Measurements from ENCODE around the gene FRMD4A. TPM values are rescaled to one million over a fixed set of nuclear protein-coding genes. Genes with fewer than 3 reads are reported as not detected.

FRMD4A gene
- total RNA-seq, 1 experiment from 2014 or later = 18.3 TPM

DNA sequence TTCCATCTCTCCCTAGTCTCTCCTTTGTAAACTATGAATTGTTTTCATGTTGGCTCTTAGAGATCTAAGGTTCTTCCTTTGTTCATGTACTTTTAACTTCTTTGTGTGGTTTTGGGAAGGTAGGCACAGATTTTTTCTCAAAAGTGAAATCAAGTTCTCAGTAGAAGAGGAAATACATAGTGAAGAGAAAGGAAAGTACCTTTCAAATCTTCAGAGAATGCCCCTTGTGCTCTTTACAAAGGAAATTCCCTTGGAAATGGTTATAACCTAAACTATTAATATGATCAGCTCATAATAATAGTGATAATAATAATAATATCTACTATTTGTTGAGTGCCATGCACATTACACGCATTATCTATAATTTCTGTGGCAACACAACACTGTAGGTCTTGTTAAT lies 425.4 kb downstream of the FRMD4A start:
- no peak for DNase-seq
- no peaks in the 10 kb centered on the region for H3K9me3 ChIP-seq (ENCODE audit: insufficient read depth, low read depth)
- ChIA-PET POLR2A (ENCODE audit: unreplicated experiment) (no interaction called here), CTCF (no interaction called here)
- no peaks in the 10 kb centered on the region for H3K27me3 ChIP-seq (ENCODE audit: insufficient read depth, low read depth)
- no peak overlapping the region for H2AFZ ChIP-seq
- H3K9me2 ChIP-seq (ENCODE audit: insufficient read depth) = no peaks in the 10 kb centered on the region; the same call in 1 of the 2 replicates
- H3K27ac ChIP-seq = no peak overlapping the region
- no peaks in the 10 kb centered on the region for H4K20me1 ChIP-seq (ENCODE audit: insufficient read depth)
- H3K36me3 ChIP-seq (ENCODE audit: low read depth) = no peaks in the 10 kb centered on the region
- no peaks in the 10 kb centered on the region for H3K4me1 ChIP-seq (replicated peaks; ENCODE audit: insufficient read depth)
- intact Hi-C loops (cut with micrococcal nuclease; ENCODE audit: unreplicated experiment) = no loop called here
- no peaks in the 10 kb centered on the region for H3F3A ChIP-seq (ENCODE audit: insufficient read depth, low read depth)
- BruUV-seq (replicated peaks) = no TSS peak
- H3K4me2 ChIP-seq = no peak overlapping the region
- no peak overlapping the region for H3K4me3 ChIP-seq
- TF ChIP-seq, protein P1, sequence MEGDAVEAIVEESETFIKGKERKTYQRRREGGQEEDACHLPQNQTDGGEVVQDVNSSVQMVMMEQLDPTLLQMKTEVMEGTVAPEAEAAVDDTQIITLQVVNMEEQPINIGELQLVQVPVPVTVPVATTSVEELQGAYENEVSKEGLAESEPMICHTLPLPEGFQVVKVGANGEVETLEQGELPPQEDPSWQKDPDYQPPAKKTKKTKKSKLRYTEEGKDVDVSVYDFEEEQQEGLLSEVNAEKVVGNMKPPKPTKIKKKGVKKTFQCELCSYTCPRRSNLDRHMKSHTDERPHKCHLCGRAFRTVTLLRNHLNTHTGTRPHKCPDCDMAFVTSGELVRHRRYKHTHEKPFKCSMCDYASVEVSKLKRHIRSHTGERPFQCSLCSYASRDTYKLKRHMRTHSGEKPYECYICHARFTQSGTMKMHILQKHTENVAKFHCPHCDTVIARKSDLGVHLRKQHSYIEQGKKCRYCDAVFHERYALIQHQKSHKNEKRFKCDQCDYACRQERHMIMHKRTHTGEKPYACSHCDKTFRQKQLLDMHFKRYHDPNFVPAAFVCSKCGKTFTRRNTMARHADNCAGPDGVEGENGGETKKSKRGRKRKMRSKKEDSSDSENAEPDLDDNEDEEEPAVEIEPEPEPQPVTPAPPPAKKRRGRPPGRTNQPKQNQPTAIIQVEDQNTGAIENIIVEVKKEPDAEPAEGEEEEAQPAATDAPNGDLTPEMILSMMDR (conservative IDR thresholded peaks at IDR 0.05) = no peak
- TF ChIP-seq EZH2 (IDR thresholded peaks at IDR 0.05; ENCODE audit: low read depth) = no peak
- no peaks in the 10 kb centered on the region for H3K79me2 ChIP-seq (ENCODE audit: low read depth)

DNA sequence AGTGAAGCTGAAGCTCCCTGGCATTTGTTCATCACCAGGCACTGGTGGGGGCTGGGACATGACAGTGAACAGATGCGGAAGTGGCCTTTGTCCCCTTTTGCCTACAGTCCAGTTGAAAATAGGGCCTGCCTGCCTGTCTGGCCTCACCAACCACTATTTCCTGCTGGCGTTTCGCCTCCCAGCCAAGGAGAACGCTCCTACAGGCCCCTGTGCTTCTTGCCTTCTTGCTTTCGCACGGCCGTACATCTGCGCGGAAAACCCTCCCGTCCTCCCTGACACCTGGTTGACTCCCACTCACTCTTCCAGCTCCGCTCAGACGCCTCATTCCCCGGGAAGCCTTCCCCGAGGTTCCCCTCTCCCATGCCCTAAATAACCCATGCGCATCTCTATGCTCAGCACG lies 426.7 kb downstream of the FRMD4A start:
- Histone ChIP-seq H4K20me1 (ENCODE audit: insufficient read depth) (no peaks in the 10 kb centered on the region), H3K36me3 (ENCODE audit: low read depth) (no peaks in the 10 kb centered on the region), H3K9me3 (ENCODE audit: insufficient read depth, low read depth) (no peaks in the 10 kb centered on the region), H3K9me2 (ENCODE audit: insufficient read depth) (no peaks in the 10 kb centered on the region; the same call in 1 of the 2 replicates), H3K4me2 (no peak overlapping the region), H3K27ac (no peak overlapping the region), H2AFZ (no peak overlapping the region), H3K27me3 (ENCODE audit: insufficient read depth, low read depth) (no peaks in the 10 kb centered on the region), H3K4me3 (no peak overlapping the region), H3F3A (ENCODE audit: insufficient read depth, low read depth) (no peaks in the 10 kb centered on the region), H3K79me2 (ENCODE audit: low read depth) (no peaks in the 10 kb centered on the region), H3K4me1 (replicated peaks; ENCODE audit: insufficient read depth) (no peaks in the 10 kb centered on the region)
- intact Hi-C loops (cut with micrococcal nuclease; ENCODE audit: unreplicated experiment) = no loop called here
- no peak for TF ChIP-seq EZH2 (IDR thresholded peaks at IDR 0.05; ENCODE audit: low read depth)
- TF ChIP-seq, protein P1 (conservative IDR thresholded peaks at IDR 0.05) = no peak
- no TSS peak for BruUV-seq (replicated peaks)
- ChIA-PET CTCF (no interaction called here), POLR2A (ENCODE audit: unreplicated experiment) (no interaction called here)
- DNase-seq = no peak

- POLR2A ChIA-PET (ENCODE audit: unreplicated experiment) = no interaction called here
- Histone ChIP-seq H3K36me3 (ENCODE audit: low read depth) (no peaks in the 10 kb centered on the region), H3F3A (ENCODE audit: insufficient read depth, low read depth) (no peaks in the 10 kb centered on the region), H3K27ac (no peak overlapping the region), H2AFZ (no peak overlapping the region), H3K9me2 (ENCODE audit: insufficient read depth) (no peaks in the 10 kb centered on the region), H3K79me2 (ENCODE audit: low read depth) (no peaks in the 10 kb centered on the region), H3K9me3 (ENCODE audit: insufficient read depth, low read depth) (no peaks in the 10 kb centered on the region), H3K4me2 (no peak overlapping the region), H3K4me3 (no peak overlapping the region), H3K27me3 (ENCODE audit: insufficient read depth, low read depth) (no peaks in the 10 kb centered on the region), H3K4me1 (replicated peaks; ENCODE audit: insufficient read depth) (no peaks in the 10 kb centered on the region), H4K20me1 (ENCODE audit: insufficient read depth) (no peaks in the 10 kb centered on the region)
- TF ChIP-seq, protein P1 (conservative IDR thresholded peaks at IDR 0.05) = no peak
- TF ChIP-seq EZH2 (IDR thresholded peaks at IDR 0.05; ENCODE audit: low read depth) = no peak
- no peak for DNase-seq
- BruUV-seq (replicated peaks) = no TSS peak
- CTCF ChIA-PET = interaction anchor here (0.6 kb wide), 1 partner anchor 97 kb away, joined by 3 read pairs; no protein-coding TSS in a partner anchor
- intact Hi-C loops (cut with micrococcal nuclease; ENCODE audit: unreplicated experiment) = no loop called here
Measured at GRCh38 chr10:13902868-13903587, 427.7 kb downstream of the FRMD4A start.
